ENCODE data around the gene MVB12B.

MVB12B gene

GRCh38 chr9:126354887-126355770 is 28.5 kb downstream of the MVB12B start:
- DNase-seq (ENCODE audit: low read depth): no peak
- peaks cover 14% of the 10 kb centered on the region for H3K9me3 ChIP-seq (ENCODE audit: control insufficient read depth, low read length)
- no peak overlapping the region for H3K4me3 ChIP-seq (ENCODE audit: low read length)

DNA sequence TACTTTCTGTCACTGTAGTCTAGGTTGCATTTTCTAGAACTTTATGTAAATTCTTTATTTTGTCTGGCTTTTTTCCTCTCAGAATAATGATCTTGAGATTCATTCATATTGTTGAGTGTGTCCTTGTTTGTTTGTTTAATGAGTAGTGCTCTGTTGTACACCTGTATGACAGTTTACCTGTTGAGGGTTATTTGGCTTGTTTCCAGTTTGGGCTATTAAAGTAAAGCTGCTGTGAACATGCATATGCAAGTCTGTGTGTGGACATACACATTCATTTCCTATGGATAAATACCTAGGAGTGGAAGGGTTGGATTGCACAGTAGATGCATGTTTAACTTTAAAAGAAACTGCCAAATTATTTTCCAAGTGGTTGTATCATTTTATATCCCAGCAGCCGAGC is 30.4 kb downstream of the MVB12B start:
- Histone ChIP-seq H3K4me1 (ENCODE audit: control insufficient read depth, insufficient read depth, low read length) (no peaks in the 10 kb centered on the region), H3K4me3 (ENCODE audit: low read length) (no peak overlapping the region), H3K9me3 (ENCODE audit: control insufficient read depth, low read length) (peaks cover 27% of the 10 kb centered on the region), H3K27me3 (replicated peaks; ENCODE audit: control insufficient read depth, insufficient read depth, low read length) (no peaks in the 10 kb centered on the region), H3K9ac (ENCODE audit: low read length) (no peak overlapping the region), H3K36me3 (ENCODE audit: control insufficient read depth, insufficient read depth, low read length, severe bottlenecking) (no peaks in the 10 kb centered on the region)
- no peak for DNase-seq (ENCODE audit: low read depth)

More at GRCh38 chr9:126354887-126355770, 28.5 kb downstream of the MVB12B start:
- Histone ChIP-seq H3K36me3 (ENCODE audit: control insufficient read depth, insufficient read depth, low read length, severe bottlenecking) (no peaks in the 10 kb centered on the region), H3K9ac (ENCODE audit: low read length) (no peak overlapping the region), H3K4me1 (ENCODE audit: control insufficient read depth, insufficient read depth, low read length) (no peaks in the 10 kb centered on the region), H3K27me3 (replicated peaks; ENCODE audit: control insufficient read depth, insufficient read depth, low read length) (no peaks in the 10 kb centered on the region)

GRCh38 chr9:126360073-126360472 is 33.4 kb downstream of the MVB12B start:
- Histone ChIP-seq H3K4me1 (ENCODE audit: control insufficient read depth, insufficient read depth, low read length) (no peaks in the 10 kb centered on the region), H3K4me3 (ENCODE audit: low read length) (no peak overlapping the region), H3K9me3 (ENCODE audit: control insufficient read depth, low read length) (peaks cover 42% of the 10 kb centered on the region), H3K36me3 (ENCODE audit: control insufficient read depth, insufficient read depth, low read length, severe bottlenecking) (no peaks in the 10 kb centered on the region), H3K9ac (ENCODE audit: low read length) (no peak overlapping the region), H3K27me3 (replicated peaks; ENCODE audit: control insufficient read depth, insufficient read depth, low read length) (no peaks in the 10 kb centered on the region)
- DNase-seq (ENCODE audit: low read depth): no peak

DNA sequence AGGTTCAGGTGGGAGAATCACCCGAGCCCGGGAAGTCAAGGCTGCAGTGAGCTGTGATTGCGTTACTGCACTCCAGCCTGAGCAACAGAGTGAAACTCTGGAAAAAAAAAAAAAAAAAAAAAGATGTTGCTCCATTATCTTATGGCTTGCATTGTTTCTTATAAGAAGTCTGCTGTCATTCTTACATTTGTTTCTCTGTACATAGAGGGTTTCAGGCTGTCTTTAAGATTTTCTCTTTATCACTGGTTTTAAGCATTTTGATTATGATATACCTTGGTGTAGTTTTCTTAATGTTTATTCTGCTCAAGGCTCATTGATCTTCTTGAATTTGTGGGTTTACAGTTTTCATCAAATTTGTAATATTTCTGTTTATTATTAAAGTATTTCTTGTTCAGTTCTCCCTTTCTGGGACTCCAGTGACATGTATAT is 35.2 kb downstream of the MVB12B start:
- H3K36me3 ChIP-seq (ENCODE audit: control insufficient read depth, insufficient read depth, low read length, severe bottlenecking): no peaks in the 10 kb centered on the region

DNA sequence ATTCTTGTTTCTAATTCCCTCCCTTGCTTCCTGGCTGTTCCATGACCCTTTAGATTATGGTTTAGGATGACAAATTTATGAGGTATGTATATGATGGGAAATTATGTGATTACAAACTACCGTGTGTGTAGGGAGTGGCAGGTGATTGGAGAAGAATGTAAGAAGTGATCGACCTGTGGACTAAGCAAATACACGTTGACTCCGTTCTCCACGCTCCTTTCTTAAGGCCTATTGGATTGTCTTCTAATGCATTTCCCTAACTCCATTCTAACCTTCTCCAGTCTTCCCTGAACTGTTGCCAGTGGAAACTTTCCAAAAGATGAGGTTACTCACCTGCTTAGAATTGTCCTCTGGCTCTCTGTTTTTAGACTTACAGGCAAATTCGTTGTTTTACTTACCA is 36.6 kb downstream of the MVB12B start:
- Histone ChIP-seq H3K4me1 (ENCODE audit: control insufficient read depth, insufficient read depth, low read length) (no peaks in the 10 kb centered on the region), H3K36me3 (ENCODE audit: control insufficient read depth, insufficient read depth, low read length, severe bottlenecking) (no peaks in the 10 kb centered on the region), H3K27me3 (replicated peaks; ENCODE audit: control insufficient read depth, insufficient read depth, low read length) (no peaks in the 10 kb centered on the region), H3K4me3 (ENCODE audit: low read length) (peak overlapping the region; percentile 19), H3K9me3 (ENCODE audit: control insufficient read depth, low read length) (peaks cover 42% of the 10 kb centered on the region), H3K9ac (ENCODE audit: low read length) (no peak overlapping the region)
- no peak for DNase-seq (ENCODE audit: low read depth)

More for the DNA sequence above, 35.2 kb downstream of the MVB12B start:
- Histone ChIP-seq H3K9me3 (ENCODE audit: control insufficient read depth, low read length) (peaks cover 42% of the 10 kb centered on the region), H3K9ac (ENCODE audit: low read length) (no peak overlapping the region), H3K4me1 (ENCODE audit: control insufficient read depth, insufficient read depth, low read length) (no peaks in the 10 kb centered on the region), H3K27me3 (replicated peaks; ENCODE audit: control insufficient read depth, insufficient read depth, low read length) (no peaks in the 10 kb centered on the region), H3K4me3 (ENCODE audit: low read length) (peak overlapping the region; percentile 44)
- DNase-seq (ENCODE audit: low read depth): peak; percentile 14

- DNase-seq (ENCODE audit: low read depth): peak; percentile 21
Measured at GRCh38 chr9:126363847-126364671, 37.4 kb downstream of the MVB12B start.

DNA sequence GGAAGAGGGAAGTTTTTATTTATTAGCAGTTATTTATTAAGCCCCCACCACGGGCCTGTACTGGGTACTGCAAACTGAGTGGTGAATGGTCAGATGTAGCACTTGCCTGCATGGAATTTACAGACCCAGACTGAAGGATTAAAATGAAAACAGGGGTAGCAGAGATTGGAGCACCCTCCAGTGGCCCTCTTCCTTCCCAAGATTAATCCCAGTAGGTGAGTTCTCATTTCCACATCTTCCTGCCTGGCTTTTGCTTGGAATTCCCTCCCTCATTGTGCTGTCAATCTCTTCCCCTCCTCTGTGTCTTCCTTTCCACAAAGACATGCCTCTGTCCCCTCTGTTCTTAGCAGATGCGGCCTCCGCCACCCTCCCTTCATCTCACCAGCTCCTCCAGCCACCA is 39.2 kb downstream of the MVB12B start:
- DNase-seq (ENCODE audit: low read depth): no peak
- Histone ChIP-seq H3K9ac (ENCODE audit: low read length) (no peak overlapping the region), H3K27me3 (replicated peaks; ENCODE audit: control insufficient read depth, insufficient read depth, low read length) (no peaks in the 10 kb centered on the region), H3K36me3 (ENCODE audit: control insufficient read depth, insufficient read depth, low read length, severe bottlenecking) (no peaks in the 10 kb centered on the region), H3K4me1 (ENCODE audit: control insufficient read depth, insufficient read depth, low read length) (no peaks in the 10 kb centered on the region), H3K9me3 (ENCODE audit: control insufficient read depth, low read length) (peaks cover 27% of the 10 kb centered on the region), H3K4me3 (ENCODE audit: low read length) (no peak overlapping the region)

More at GRCh38 chr9:126363847-126364671, 37.4 kb downstream of the MVB12B start:
- H3K4me1 ChIP-seq (ENCODE audit: control insufficient read depth, insufficient read depth, low read length): no peaks in the 10 kb centered on the region
- no peaks in the 10 kb centered on the region for H3K27me3 ChIP-seq (replicated peaks; ENCODE audit: control insufficient read depth, insufficient read depth, low read length)
- H3K9ac ChIP-seq (ENCODE audit: low read length): no peak overlapping the region
- H3K9me3 ChIP-seq (ENCODE audit: control insufficient read depth, low read length): peaks cover 42% of the 10 kb centered on the region
- H3K36me3 ChIP-seq (ENCODE audit: control insufficient read depth, insufficient read depth, low read length, severe bottlenecking): no peaks in the 10 kb centered on the region
- no peak overlapping the region for H3K4me3 ChIP-seq (ENCODE audit: low read length)

- no peak overlapping the region for H3K4me3 ChIP-seq (ENCODE audit: low read length)
Measured at GRCh38 chr9:126366366-126367011, 39.9 kb downstream of the MVB12B start.

DNA sequence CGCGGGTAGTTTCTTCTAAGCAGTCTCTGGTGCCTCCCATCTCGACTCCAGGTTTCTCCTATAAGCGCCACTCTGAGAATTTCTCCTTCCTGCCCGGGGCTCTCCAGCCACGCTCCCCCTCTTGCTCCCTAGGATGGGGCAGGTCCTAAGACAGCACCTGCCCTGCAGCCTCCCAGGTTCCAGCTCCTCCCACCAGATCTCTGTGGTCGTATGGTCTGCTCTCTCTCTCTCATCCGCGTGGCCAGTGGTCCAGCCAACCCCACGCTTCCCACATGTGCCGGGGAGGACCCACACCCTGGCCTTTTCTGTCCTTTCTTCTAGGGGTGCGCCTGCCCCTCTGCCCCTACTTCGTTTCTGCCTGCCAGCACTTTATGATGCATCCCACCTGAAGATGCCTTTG is 40.5 kb downstream of the MVB12B start:
- no peak overlapping the region for H3K4me3 ChIP-seq (ENCODE audit: low read length)
- no peaks in the 10 kb centered on the region for H3K4me1 ChIP-seq (ENCODE audit: control insufficient read depth, insufficient read depth, low read length)
- no peaks in the 10 kb centered on the region for H3K27me3 ChIP-seq (replicated peaks; ENCODE audit: control insufficient read depth, insufficient read depth, low read length)
- no peaks in the 10 kb centered on the region for H3K36me3 ChIP-seq (ENCODE audit: control insufficient read depth, insufficient read depth, low read length, severe bottlenecking)
- no peak overlapping the region for H3K9ac ChIP-seq (ENCODE audit: low read length)
- no peak for DNase-seq (ENCODE audit: low read depth)
- peaks cover 14% of the 10 kb centered on the region for H3K9me3 ChIP-seq (ENCODE audit: control insufficient read depth, low read length)

More at GRCh38 chr9:126366366-126367011, 39.9 kb downstream of the MVB12B start:
- no peaks in the 10 kb centered on the region for H3K27me3 ChIP-seq (replicated peaks; ENCODE audit: control insufficient read depth, insufficient read depth, low read length)
- no peak for DNase-seq (ENCODE audit: low read depth)
- no peak overlapping the region for H3K9ac ChIP-seq (ENCODE audit: low read length)
- H3K9me3 ChIP-seq (ENCODE audit: control insufficient read depth, low read length): peaks cover 20% of the 10 kb centered on the region
- no peaks in the 10 kb centered on the region for H3K36me3 ChIP-seq (ENCODE audit: control insufficient read depth, insufficient read depth, low read length, severe bottlenecking)
- no peaks in the 10 kb centered on the region for H3K4me1 ChIP-seq (ENCODE audit: control insufficient read depth, insufficient read depth, low read length)

- H3K27me3 ChIP-seq (replicated peaks; ENCODE audit: control insufficient read depth, insufficient read depth, low read length): no peaks in the 10 kb centered on the region
- no peak overlapping the region for H3K4me3 ChIP-seq (ENCODE audit: low read length)
- H3K36me3 ChIP-seq (ENCODE audit: control insufficient read depth, insufficient read depth, low read length, severe bottlenecking): no peaks in the 10 kb centered on the region
- peaks cover 9% of the 10 kb centered on the region for H3K9me3 ChIP-seq (ENCODE audit: control insufficient read depth, low read length)
- no peak for DNase-seq (ENCODE audit: low read depth)
- H3K9ac ChIP-seq (ENCODE audit: low read length): no peak overlapping the region
- H3K4me1 ChIP-seq (ENCODE audit: control insufficient read depth, insufficient read depth, low read length): no peaks in the 10 kb centered on the region
Measured at GRCh38 chr9:126367616-126368015, 41.0 kb downstream of the MVB12B start.

GRCh38 chr9:126368020-126368419 is 41.4 kb downstream of the MVB12B start:
- H3K9me3 ChIP-seq (ENCODE audit: control insufficient read depth, low read length): peaks cover 6% of the 10 kb centered on the region
- no peak overlapping the region for H3K4me3 ChIP-seq (ENCODE audit: low read length)

More at GRCh38 chr9:126368020-126368419, 41.4 kb downstream of the MVB12B start:
- Histone ChIP-seq H3K9ac (ENCODE audit: low read length) (no peak overlapping the region), H3K36me3 (ENCODE audit: control insufficient read depth, insufficient read depth, low read length, severe bottlenecking) (no peaks in the 10 kb centered on the region), H3K4me1 (ENCODE audit: control insufficient read depth, insufficient read depth, low read length) (no peaks in the 10 kb centered on the region), H3K27me3 (replicated peaks; ENCODE audit: control insufficient read depth, insufficient read depth, low read length) (no peaks in the 10 kb centered on the region)
- no peak for DNase-seq (ENCODE audit: low read depth)
